ENCODE measurements around the gene NTPCR.
A peak's percentile ranks its signal among the peaks of the same experiment; 100 is the strongest.

The NTPCR gene, protein sequence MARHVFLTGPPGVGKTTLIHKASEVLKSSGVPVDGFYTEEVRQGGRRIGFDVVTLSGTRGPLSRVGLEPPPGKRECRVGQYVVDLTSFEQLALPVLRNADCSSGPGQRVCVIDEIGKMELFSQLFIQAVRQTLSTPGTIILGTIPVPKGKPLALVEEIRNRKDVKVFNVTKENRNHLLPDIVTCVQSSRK

DNA sequence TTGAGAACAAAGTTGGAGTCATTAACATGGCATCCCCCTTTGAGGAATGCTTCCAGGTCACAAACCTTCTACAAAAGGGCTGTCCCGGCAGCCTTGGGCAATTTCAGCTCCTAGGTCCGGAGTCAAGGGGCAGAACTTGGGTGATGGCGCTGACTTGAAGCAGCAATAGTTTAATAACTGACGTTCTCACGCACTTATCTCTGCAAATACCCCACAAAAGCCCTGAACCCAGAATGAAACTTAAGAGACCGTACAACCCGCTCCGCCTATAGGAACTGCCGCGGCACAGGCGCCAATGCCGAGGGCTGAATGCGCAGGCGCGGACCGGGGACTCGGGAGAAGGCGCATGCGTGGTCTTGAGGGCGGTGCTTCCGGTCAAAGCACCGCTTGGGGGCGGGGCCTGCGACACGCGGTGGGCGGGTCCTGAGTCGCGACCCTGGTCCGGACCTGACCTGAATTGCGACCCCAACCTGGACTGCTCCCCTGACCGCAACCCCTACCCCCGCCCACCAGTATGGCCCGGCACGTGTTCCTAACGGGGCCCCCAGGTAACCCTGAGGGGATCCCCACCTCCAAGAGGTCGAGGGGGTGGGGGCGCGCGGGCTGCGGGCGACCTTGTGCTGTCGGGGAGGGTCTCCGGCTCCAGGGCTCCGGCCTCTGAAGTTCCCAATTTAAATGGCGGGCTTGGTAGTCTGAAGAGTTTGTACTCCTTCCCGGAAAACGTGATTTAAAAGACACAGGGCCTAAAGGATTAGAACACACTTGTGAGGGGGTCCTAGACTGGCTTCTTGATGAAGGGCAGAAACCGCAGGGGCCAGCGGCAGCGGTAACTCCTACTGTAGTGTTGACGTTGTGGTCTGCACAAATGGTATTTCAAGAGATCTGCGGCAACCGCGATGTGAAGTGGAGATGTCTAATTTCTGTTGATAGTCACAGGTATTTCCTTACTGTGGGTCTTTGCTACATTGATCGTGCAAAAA is at the start of gene NTPCR:
Gene NTPCR, plus strand, starts transcription at position 415 of the 980 bp plus-strand sequence. Its CDS starts 100 bp downstream, at position 515.
- Histone ChIP-seq H3K27me3 (ENCODE audit: control insufficient read depth in 5 of 5, insufficient read depth in 4 of 5, low read length in 5 of 5) (no peaks in the 10 kb centered on the region), H3K4me1 (ENCODE audit: control insufficient read depth in 5 of 5, insufficient read depth in 5 of 5, low read length in 5 of 5) (peaks cover 0 to 31% (median 26%) of the 10 kb centered on the region in 5 donors), H3K9me3 (ENCODE audit: control insufficient read depth in 5 of 5, low read length in 5 of 5) (no peaks in the 10 kb centered on the region), H3K9ac (ENCODE audit: low read length in 5 of 5) (peak within 1 kb of the TSS in 4 of 5 donors; percentile 71 to 79 (median 74)), H3K4me3 (ENCODE audit: low read depth in 1 of 5, low read length in 5 of 5) (peak within 1 kb of the TSS; percentile 80 to 94 (median 84)), H3K36me3 (ENCODE audit: control insufficient read depth in 5 of 5, insufficient read depth in 5 of 5, low read length in 5 of 5) (no peaks in the 10 kb centered on the region), H3K27ac (ENCODE audit: low read depth, low read length) (peak within 1 kb of the TSS; percentile 86)

DNA sequence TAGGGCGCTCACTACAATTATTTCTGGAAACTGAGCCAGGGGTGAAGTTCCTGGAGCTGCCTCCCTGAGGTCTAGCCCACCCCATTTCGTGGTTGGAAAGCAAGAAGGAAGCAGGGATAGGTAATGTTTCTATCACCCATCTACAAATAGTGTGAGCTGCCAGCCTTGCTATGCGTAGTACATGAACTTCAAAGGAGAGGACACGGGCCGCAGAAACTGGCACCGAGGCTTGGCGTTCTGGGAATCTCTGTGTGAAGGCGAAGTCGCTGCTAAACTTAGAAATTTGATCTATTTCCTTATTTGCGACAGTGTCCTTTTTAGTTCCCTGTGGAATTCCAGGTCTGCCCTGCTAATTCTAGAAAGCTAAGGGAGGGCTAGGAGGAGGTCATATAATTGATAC is 49.6 kb upstream of the NTPCR start:
- Histone ChIP-seq H3K27me3 (ENCODE audit: control insufficient read depth in 5 of 5, insufficient read depth in 4 of 5, low read length in 5 of 5) (peaks cover 0 to 4% (median 0%) of the 10 kb centered on the region in 5 donors), H3K27ac (ENCODE audit: low read depth, low read length) (no peak overlapping the region)

DNA sequence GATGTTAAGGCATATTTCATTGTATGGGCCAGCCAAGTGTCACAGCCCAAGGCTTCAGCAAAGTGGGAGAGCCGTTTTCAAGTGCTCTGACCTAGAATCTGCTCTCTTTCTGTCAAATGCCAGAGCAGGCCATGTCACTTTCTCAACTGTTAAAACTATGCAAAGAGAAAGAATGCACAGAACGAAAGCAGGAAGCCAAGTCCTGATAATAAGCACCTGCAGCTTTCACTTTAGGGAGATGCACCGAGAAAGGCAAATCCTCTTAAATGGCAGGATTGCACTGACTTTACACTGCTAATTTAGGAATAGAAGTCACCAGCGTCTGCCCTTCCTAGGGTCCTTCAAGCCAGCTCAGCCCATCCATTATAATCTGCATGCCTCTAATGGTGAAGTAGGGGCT is 49.2 kb upstream of the NTPCR start:
- H3K9ac ChIP-seq (ENCODE audit: low read length in 5 of 5): no peak overlapping the region
- H3K9me3 ChIP-seq (ENCODE audit: control insufficient read depth in 5 of 5, low read length in 5 of 5): no peaks in the 10 kb centered on the region
- peaks cover 0 to 19% (median 8%) of the 10 kb centered on the region in 5 donors for H3K4me1 ChIP-seq (ENCODE audit: control insufficient read depth in 5 of 5, insufficient read depth in 5 of 5, low read length in 5 of 5)
- peak overlapping the region in 1 of 5 donors; percentile 28 for H3K4me3 ChIP-seq (ENCODE audit: low read depth in 1 of 5, low read length in 5 of 5)
- H3K27me3 ChIP-seq (ENCODE audit: control insufficient read depth in 5 of 5, insufficient read depth in 4 of 5, low read length in 5 of 5): peaks cover 0 to 4% (median 0%) of the 10 kb centered on the region in 5 donors
- H3K27ac ChIP-seq (ENCODE audit: low read depth, low read length): no peak overlapping the region
- no peaks in the 10 kb centered on the region for H3K36me3 ChIP-seq (ENCODE audit: control insufficient read depth in 5 of 5, insufficient read depth in 5 of 5, low read length in 5 of 5)

More for the DNA sequence above, 49.6 kb upstream of the NTPCR start:
- Histone ChIP-seq H3K4me1 (ENCODE audit: control insufficient read depth in 5 of 5, insufficient read depth in 5 of 5, low read length in 5 of 5) (peaks cover 0 to 16% (median 8%) of the 10 kb centered on the region in 5 donors), H3K9me3 (ENCODE audit: control insufficient read depth in 5 of 5, low read length in 5 of 5) (no peaks in the 10 kb centered on the region), H3K4me3 (ENCODE audit: low read depth in 1 of 5, low read length in 5 of 5) (peak overlapping the region in 1 of 5 donors; percentile 28), H3K36me3 (ENCODE audit: control insufficient read depth in 5 of 5, insufficient read depth in 5 of 5, low read length in 5 of 5) (no peaks in the 10 kb centered on the region), H3K9ac (ENCODE audit: low read length in 5 of 5) (no peak overlapping the region)

DNA sequence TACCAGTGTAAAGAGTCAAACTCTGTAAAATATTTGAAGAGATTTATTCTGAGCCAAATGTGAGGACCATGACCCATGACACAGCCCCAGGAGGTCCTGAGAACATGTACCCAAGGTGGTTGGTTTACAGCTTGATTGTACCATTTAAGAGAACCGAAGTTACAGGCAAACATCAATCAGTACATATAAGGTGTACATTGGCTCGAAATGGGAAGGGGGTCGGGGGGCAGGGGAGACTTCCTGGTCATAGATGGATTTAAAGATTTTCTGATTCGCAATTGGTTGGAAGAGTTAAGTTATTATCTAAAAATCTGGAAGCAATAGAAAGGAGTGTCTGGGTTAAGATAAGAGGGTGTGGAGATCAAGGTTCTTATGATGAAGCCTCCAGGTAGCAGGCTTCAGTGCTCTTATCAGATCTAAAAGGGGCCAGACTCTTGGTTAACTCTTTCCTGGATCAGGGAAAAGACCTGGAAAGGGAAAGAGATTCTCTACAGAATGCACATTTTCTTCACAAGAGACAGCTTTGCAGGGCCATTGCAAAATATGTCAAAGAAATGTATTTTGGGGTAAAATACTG is 47.5 kb upstream of the NTPCR start:
- no peak overlapping the region for H3K27ac ChIP-seq (ENCODE audit: low read depth, low read length)

DNA sequence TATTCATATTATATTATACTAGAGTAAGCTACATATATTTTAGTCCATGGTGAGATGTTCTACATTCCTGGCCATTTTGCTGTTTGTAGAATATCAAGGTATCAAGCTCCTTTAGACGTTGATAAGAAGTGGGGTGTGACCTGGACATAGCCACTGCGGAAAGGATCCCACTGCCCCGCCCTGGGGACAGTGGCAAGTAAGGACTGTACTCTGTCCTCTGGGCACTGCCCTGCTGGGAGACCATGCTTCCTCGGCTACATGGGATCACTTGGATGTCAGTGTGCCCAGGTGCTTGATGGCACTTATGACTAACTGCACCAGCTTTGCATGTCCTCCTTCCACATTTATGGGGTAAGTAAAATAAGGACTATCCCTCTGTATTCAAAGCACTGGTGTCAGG is 46.3 kb upstream of the NTPCR start:
- Histone ChIP-seq H3K27ac (ENCODE audit: low read depth, low read length) (no peak overlapping the region), H3K9ac (ENCODE audit: low read length in 5 of 5) (no peak overlapping the region), H3K27me3 (ENCODE audit: control insufficient read depth in 5 of 5, insufficient read depth in 4 of 5, low read length in 5 of 5) (peaks cover 0 to 4% (median 0%) of the 10 kb centered on the region in 5 donors), H3K4me3 (ENCODE audit: low read depth in 1 of 5, low read length in 5 of 5) (no peak overlapping the region), H3K4me1 (ENCODE audit: control insufficient read depth in 5 of 5, insufficient read depth in 5 of 5, low read length in 5 of 5) (peaks cover 0 to 19% (median 8%) of the 10 kb centered on the region in 5 donors), H3K36me3 (ENCODE audit: control insufficient read depth in 5 of 5, insufficient read depth in 5 of 5, low read length in 5 of 5) (no peaks in the 10 kb centered on the region), H3K9me3 (ENCODE audit: control insufficient read depth in 5 of 5, low read length in 5 of 5) (no peaks in the 10 kb centered on the region)

More for the DNA sequence above, 47.5 kb upstream of the NTPCR start:
- Histone ChIP-seq H3K9me3 (ENCODE audit: control insufficient read depth in 5 of 5, low read length in 5 of 5) (no peaks in the 10 kb centered on the region), H3K36me3 (ENCODE audit: control insufficient read depth in 5 of 5, insufficient read depth in 5 of 5, low read length in 5 of 5) (no peaks in the 10 kb centered on the region), H3K9ac (ENCODE audit: low read length in 5 of 5) (no peak overlapping the region), H3K27me3 (ENCODE audit: control insufficient read depth in 5 of 5, insufficient read depth in 4 of 5, low read length in 5 of 5) (peaks cover 0 to 4% (median 0%) of the 10 kb centered on the region in 5 donors), H3K4me3 (ENCODE audit: low read depth in 1 of 5, low read length in 5 of 5) (no peak overlapping the region), H3K4me1 (ENCODE audit: control insufficient read depth in 5 of 5, insufficient read depth in 5 of 5, low read length in 5 of 5) (peaks cover 0 to 19% (median 8%) of the 10 kb centered on the region in 5 donors)

DNA sequence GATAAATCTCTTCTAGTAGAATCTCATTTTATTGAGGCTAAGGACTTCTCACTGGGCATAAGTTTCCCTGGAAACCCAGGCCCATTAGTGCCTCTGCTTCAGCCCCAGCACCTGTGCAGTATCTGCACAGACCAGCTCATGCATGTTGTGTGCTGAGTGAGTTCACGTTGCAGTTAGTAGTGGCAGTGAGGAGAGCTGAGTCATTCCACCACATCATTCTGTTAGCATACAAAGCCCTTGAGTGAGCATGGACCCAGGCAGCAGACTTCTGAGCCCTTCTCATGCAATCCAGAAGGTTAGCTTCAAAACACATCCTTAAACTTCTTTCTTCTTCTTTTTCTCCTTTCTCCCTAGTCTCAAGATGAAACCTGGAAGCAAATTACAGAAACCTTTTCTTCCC is 45.8 kb upstream of the NTPCR start:
- no peaks in the 10 kb centered on the region for H3K9me3 ChIP-seq (ENCODE audit: control insufficient read depth in 5 of 5, low read length in 5 of 5)
- H3K9ac ChIP-seq (ENCODE audit: low read length in 5 of 5): no peak overlapping the region
- H3K27me3 ChIP-seq (ENCODE audit: control insufficient read depth in 5 of 5, insufficient read depth in 4 of 5, low read length in 5 of 5): peaks cover 0 to 4% (median 0%) of the 10 kb centered on the region in 5 donors
- no peaks in the 10 kb centered on the region for H3K36me3 ChIP-seq (ENCODE audit: control insufficient read depth in 5 of 5, insufficient read depth in 5 of 5, low read length in 5 of 5)
- H3K4me1 ChIP-seq (ENCODE audit: control insufficient read depth in 5 of 5, insufficient read depth in 5 of 5, low read length in 5 of 5): peaks cover 0 to 19% (median 8%) of the 10 kb centered on the region in 5 donors
- H3K27ac ChIP-seq (ENCODE audit: low read depth, low read length): no peak overlapping the region
- no peak overlapping the region for H3K4me3 ChIP-seq (ENCODE audit: low read depth in 1 of 5, low read length in 5 of 5)

DNA sequence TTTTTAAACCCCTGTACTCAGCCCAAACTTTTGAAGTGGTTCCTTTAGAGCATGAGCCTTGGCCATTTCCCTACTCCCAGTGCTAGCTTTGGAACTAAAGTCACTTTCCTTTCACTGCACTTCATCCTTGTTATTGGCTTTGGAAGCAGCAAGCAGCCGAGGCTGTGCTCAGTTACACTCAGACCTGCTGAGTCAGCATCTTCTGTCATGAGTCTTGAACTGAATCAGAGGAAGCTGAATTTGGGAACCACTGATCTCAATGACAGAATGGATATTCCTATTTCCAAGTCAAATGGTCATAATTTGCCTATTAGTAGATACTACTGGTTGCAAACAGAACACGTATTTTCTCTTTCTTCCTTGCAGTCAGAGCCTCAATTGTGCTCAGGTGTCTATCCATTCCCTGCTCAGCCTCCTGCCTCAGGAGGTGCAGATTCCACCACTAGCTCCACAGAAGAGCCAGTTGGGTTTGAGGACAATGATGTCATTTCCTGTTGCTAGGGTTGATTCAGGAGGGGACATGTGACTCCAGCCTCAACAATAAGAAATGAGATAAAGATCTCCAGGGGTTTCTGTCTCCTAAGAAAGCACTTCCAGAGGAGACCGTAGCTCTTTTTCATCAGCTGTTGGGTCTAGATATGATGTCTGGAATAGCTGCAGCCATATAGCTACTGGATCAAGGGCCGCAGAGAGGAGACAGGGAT is 44.9 kb upstream of the NTPCR start:
- Histone ChIP-seq H3K27ac (ENCODE audit: low read depth, low read length) (no peak overlapping the region), H3K4me3 (ENCODE audit: low read depth in 1 of 5, low read length in 5 of 5) (no peak overlapping the region), H3K27me3 (ENCODE audit: control insufficient read depth in 5 of 5, insufficient read depth in 4 of 5, low read length in 5 of 5) (peaks cover 0 to 4% (median 0%) of the 10 kb centered on the region in 5 donors), H3K4me1 (ENCODE audit: control insufficient read depth in 5 of 5, insufficient read depth in 5 of 5, low read length in 5 of 5) (peaks cover 0 to 17% (median 8%) of the 10 kb centered on the region in 5 donors), H3K36me3 (ENCODE audit: control insufficient read depth in 5 of 5, insufficient read depth in 5 of 5, low read length in 5 of 5) (no peaks in the 10 kb centered on the region), H3K9me3 (ENCODE audit: control insufficient read depth in 5 of 5, low read length in 5 of 5) (no peaks in the 10 kb centered on the region), H3K9ac (ENCODE audit: low read length in 5 of 5) (no peak overlapping the region)

DNA sequence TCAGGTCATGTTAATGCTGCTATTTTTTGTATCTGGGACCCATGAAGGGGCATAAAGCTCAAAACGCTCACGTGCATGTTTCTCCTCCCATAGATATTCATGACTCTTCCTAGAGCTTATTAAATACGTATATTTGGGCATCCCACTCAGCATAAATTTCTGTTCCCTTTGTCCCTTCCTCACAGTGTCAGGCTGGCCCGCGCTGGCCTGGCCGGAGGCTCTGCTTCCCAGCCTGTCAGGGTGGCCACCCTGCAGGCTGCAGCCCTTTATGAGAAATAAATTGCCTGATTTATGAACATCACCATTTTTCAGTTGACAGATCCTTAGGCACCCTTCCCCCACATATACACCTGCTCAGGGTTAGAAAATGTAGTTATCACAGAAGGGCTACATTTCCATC is 44.0 kb upstream of the NTPCR start:
- H3K9me3 ChIP-seq (ENCODE audit: control insufficient read depth in 5 of 5, low read length in 5 of 5): no peaks in the 10 kb centered on the region
- H3K4me3 ChIP-seq (ENCODE audit: low read depth in 1 of 5, low read length in 5 of 5): no peak overlapping the region
- H3K9ac ChIP-seq (ENCODE audit: low read length in 5 of 5): no peak overlapping the region
- H3K36me3 ChIP-seq (ENCODE audit: control insufficient read depth in 5 of 5, insufficient read depth in 5 of 5, low read length in 5 of 5): no peaks in the 10 kb centered on the region
- peaks cover 0 to 4% (median 0%) of the 10 kb centered on the region in 5 donors for H3K27me3 ChIP-seq (ENCODE audit: control insufficient read depth in 5 of 5, insufficient read depth in 4 of 5, low read length in 5 of 5)
- H3K27ac ChIP-seq (ENCODE audit: low read depth, low read length): no peak overlapping the region
- peaks cover 0 to 7% (median 0%) of the 10 kb centered on the region in 5 donors for H3K4me1 ChIP-seq (ENCODE audit: control insufficient read depth in 5 of 5, insufficient read depth in 5 of 5, low read length in 5 of 5)

DNA sequence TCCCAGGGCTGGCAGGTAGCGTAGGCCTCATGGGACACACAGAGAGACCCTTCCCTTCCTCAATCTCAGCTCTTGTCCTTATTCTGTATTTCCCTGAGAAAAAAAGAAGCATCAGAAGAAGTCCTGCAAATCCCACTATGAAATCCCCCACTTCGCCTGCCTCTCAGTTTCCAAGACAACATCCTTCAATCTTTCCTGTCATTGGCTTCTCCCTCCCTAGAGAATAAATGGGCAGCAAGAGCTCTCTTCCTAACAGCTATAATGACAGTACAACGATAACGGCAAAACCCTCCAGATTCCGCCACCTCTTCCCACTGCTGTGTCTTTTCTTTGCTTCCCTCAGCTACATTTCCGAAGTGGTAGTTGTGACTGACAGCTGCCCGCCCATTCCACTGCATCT is 41.6 kb upstream of the NTPCR start:
- Histone ChIP-seq H3K9ac (ENCODE audit: low read length in 5 of 5) (no peak overlapping the region), H3K27ac (ENCODE audit: low read depth, low read length) (no peak overlapping the region), H3K4me3 (ENCODE audit: low read depth in 1 of 5, low read length in 5 of 5) (no peak overlapping the region), H3K36me3 (ENCODE audit: control insufficient read depth in 5 of 5, insufficient read depth in 5 of 5, low read length in 5 of 5) (no peaks in the 10 kb centered on the region), H3K27me3 (ENCODE audit: control insufficient read depth in 5 of 5, insufficient read depth in 4 of 5, low read length in 5 of 5) (peaks cover 0 to 4% (median 0%) of the 10 kb centered on the region in 5 donors), H3K4me1 (ENCODE audit: control insufficient read depth in 5 of 5, insufficient read depth in 5 of 5, low read length in 5 of 5) (peaks cover 0 to 15% (median 0%) of the 10 kb centered on the region in 5 donors), H3K9me3 (ENCODE audit: control insufficient read depth in 5 of 5, low read length in 5 of 5) (no peaks in the 10 kb centered on the region)

Data from subcutaneous abdominal adipose tissue (tissue), 5 donors.